Measurements from ENCODE around the gene PDZD2.
"Not testable (repeated sequence)": the region's sequence is repeated elsewhere in the genome, so short reads cannot be mapped to it uniquely, and the experiment has no call there.

Gene PDZD2

GRCh38 chr5:31986101-31986500 is 347.2 kb downstream of the PDZD2 start:
- DNase-seq = no peak

- peak; percentile 97 for DNase-seq
These were observed 349.2 kb downstream of the PDZD2 start for GRCh38 chr5:31987985-31988710.

GRCh38 chr5:31990081-31990650 is 351.2 kb downstream of the PDZD2 start:
- no peak for DNase-seq

GRCh38 chr5:31990701-31991110 is 351.8 kb downstream of the PDZD2 start:
- peak; percentile 24 for DNase-seq

- DNase-seq = no peak
These were observed 353.4 kb downstream of the PDZD2 start for GRCh38 chr5:31992377-31992776.

GRCh38 chr5:31993165-31993961 is 354.4 kb downstream of the PDZD2 start:
- DNase-seq = peak; percentile 58

- DNase-seq = no peak
These were observed 356.1 kb downstream of the PDZD2 start for GRCh38 chr5:31995006-31995405.

GRCh38 chr5:31995714-31996113 is 356.8 kb downstream of the PDZD2 start:
- DNase-seq = no peak

- DNase-seq = no peak
These were observed 358.0 kb downstream of the PDZD2 start for GRCh38 chr5:31996909-31997308.

GRCh38 chr5:31999470-31999869 is 360.5 kb downstream of the PDZD2 start:
- no peak for DNase-seq

GRCh38 chr5:32000731-32001130 is 361.8 kb downstream of the PDZD2 start:
- no peak for DNase-seq

- DNase-seq = no peak
These were observed 362.4 kb downstream of the PDZD2 start for GRCh38 chr5:32001284-32001683.

- DNase-seq = no peak
These were observed 362.8 kb downstream of the PDZD2 start for GRCh38 chr5:32001707-32002106.

- DNase-seq = no peak
These were observed 363.8 kb downstream of the PDZD2 start for GRCh38 chr5:32002755-32003154.

- DNase-seq = no peak
These were observed 365.1 kb downstream of the PDZD2 start for GRCh38 chr5:32003981-32004380.

GRCh38 chr5:32004404-32004803 is 365.5 kb downstream of the PDZD2 start:
- no peak for DNase-seq

- DNase-seq = no peak
These were observed 369.8 kb downstream of the PDZD2 start for GRCh38 chr5:32008746-32009145.

GRCh38 chr5:32013658-32014057 is 374.7 kb downstream of the PDZD2 start:
- no peak for DNase-seq

GRCh38 chr5:32014096-32014745 is 375.3 kb downstream of the PDZD2 start:
- no peak for DNase-seq

- DNase-seq = not testable (repeated sequence)
These were observed 376.3 kb downstream of the PDZD2 start for GRCh38 chr5:32015262-32015661.

GRCh38 chr5:32017692-32018367 is 378.9 kb downstream of the PDZD2 start:
- no peak for DNase-seq

- DNase-seq = no peak
These were observed 379.8 kb downstream of the PDZD2 start for GRCh38 chr5:32018476-32019436.

Data from NCI-H226 (cell line).